GM12865 (cell line): ENCODE measurements around the gene HES4.
A peak's percentile ranks its signal among the peaks of the same experiment; 100 is the strongest.
"Not testable (repeated sequence)": the region's sequence is repeated elsewhere in the genome, so short reads cannot be mapped to it uniquely, and the experiment has no call there.

Experiments used
- DNase-seq: peaks from one replicate; pipeline ENCODE4 v3.0.0; 2010; ENCODE audit warnings: low read depth
- H3K4me3 ChIP-seq: 2 replicates; pipeline ENCODE4 v1.5.1; 2011; ENCODE audit warnings: mild to moderate bottlenecking, low read depth, low read length, control low read depth
- TF ChIP-seq, protein P1 (sequence below): IDR thresholded peaks from 2 replicates; pipeline ENCODE4 v1.5.1; 2011; ENCODE audit warnings: low read length, control low read depth, low read depth, inconsistent platforms; ENCODE audit not compliant: insufficient read depth; ENCODE audit errors: missing control alignments

Gene HES4

GRCh38 chr1:1014799-1015681 is 15.1 kb upstream of the HES4 start:
- peak overlapping the region; percentile 82 for H3K4me3 ChIP-seq
- TF ChIP-seq, protein P1, sequence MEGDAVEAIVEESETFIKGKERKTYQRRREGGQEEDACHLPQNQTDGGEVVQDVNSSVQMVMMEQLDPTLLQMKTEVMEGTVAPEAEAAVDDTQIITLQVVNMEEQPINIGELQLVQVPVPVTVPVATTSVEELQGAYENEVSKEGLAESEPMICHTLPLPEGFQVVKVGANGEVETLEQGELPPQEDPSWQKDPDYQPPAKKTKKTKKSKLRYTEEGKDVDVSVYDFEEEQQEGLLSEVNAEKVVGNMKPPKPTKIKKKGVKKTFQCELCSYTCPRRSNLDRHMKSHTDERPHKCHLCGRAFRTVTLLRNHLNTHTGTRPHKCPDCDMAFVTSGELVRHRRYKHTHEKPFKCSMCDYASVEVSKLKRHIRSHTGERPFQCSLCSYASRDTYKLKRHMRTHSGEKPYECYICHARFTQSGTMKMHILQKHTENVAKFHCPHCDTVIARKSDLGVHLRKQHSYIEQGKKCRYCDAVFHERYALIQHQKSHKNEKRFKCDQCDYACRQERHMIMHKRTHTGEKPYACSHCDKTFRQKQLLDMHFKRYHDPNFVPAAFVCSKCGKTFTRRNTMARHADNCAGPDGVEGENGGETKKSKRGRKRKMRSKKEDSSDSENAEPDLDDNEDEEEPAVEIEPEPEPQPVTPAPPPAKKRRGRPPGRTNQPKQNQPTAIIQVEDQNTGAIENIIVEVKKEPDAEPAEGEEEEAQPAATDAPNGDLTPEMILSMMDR = peak; percentile 40
- DNase-seq = peak; percentile 49

- TF ChIP-seq, protein P1 = no peak
- DNase-seq = peak; percentile 76
- H3K4me3 ChIP-seq = peak overlapping the region; percentile 82
Observed at GRCh38 chr1:1013922-1014648, 14.2 kb upstream of the HES4 start.

DNA sequence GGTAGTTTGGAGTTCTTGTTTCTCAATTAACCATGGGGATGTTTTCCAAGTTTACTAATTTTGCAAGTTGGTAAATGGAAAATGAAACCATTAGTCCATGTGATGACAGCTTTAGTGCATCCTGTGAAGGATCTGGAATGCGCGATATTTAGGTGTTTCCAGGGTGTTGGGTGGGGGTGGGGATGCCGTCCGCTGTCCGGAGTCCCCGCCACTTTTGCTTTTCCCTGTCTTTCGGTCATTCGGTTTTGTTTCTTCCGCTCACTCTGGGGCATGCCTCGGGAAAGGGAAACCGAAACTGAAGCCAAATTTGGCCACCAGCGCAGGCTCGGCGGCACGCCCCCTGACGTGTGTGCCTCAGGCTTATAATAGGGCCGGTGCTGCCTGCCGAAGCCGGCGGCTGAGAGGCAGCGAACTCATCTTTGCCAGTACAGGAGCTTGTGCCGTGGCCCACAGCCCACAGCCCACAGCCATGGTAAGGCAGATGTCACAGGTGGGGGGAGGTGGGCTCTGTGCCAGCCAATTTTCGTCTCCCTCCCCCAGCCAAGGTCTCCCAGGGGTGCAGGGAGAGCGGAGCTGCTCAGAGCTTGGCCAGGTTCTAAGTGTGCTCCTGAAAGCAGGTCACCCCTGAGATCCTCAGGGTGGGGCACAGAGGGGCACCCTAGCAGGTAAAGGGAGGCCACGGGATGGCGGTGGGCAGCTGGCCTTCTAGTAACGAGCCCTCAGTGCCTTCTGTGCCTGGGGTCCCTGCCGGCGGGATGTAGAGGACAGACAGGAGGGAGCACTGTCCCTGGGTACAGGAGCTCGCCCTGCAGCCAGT is 13.4 kb upstream of the HES4 start, which contains the start of gene ISG15:
Gene ISG15 (plus strand): TSS at position 393 of the 817 bp plus-strand sequence. CDS start 77 bp downstream, at position 470.
- TF ChIP-seq, protein P1 = no peak
- peak within 1 kb of the TSS; percentile 82 for H3K4me3 ChIP-seq
- DNase-seq = peak; percentile 93

DNA sequence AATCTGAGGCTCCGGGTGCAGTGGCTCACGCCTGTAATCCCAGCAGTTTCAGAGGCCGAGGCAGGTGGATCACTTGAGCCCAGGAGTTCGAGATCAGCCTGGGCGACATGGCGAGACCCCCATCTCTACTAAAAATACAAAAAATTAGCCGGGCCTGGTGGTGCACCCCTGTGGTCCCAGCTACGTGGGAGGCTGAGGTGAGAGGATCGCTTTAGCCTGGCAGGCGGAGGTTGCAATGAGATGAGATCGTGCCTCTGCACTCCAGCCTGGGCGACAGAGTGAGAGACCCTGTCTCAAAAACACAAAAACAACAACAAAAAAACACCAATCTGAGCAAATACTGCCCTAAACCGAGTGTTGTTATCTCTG is 12.8 kb upstream of the HES4 start:
- H3K4me3 ChIP-seq = peak overlapping the region; percentile 82
- DNase-seq = not testable (repeated sequence)

DNA sequence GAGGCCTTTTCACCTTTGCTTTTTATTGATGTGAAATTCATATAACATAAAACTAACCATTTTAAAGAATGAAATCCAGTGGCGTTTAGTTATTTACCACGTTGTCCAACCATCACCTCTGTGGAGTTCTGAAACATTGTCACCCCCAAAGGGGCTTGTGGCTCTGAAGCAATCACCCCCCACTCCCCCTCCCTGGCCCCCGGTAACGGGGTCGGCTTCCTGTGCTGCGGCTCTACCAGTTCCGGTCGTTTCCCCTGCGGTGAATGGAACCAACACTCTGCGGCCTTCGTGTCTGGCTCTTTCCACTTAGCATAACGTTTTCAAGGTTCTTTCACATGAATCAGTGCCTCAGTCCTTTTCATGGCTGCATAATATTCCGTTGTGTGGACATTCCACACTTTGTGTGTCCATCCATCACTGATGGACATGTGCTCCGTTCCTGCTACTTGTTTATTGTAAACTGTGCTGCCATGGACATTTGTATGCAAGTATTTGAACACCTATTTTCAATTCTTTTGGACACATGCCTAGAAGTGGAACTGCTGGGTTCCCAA is 11.6 kb upstream of the HES4 start:
- no peak for DNase-seq
- TF ChIP-seq, protein P1 = no peak
- no peak overlapping the region for H3K4me3 ChIP-seq

DNA sequence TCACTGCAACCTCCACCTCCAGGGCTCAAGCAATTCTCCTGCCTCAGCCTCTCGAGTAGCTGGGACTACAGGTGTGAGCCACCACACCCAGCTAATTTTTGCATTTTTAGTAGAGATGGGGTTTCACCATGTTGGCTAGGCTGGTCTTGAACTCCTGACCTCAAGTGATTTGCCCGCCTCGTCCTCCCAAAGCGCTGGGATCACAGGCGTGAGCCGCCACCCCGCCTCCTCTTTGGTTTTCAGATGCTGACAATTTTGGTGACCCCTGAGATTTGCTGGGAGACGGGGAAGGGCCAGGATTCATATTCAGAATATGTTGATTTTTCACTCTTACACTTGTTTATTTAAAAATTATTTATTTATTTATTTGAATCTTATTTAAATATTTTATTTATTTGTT is 10.2 kb upstream of the HES4 start:
- H3K4me3 ChIP-seq, DNase-seq: not testable (repeated sequence)

DNA sequence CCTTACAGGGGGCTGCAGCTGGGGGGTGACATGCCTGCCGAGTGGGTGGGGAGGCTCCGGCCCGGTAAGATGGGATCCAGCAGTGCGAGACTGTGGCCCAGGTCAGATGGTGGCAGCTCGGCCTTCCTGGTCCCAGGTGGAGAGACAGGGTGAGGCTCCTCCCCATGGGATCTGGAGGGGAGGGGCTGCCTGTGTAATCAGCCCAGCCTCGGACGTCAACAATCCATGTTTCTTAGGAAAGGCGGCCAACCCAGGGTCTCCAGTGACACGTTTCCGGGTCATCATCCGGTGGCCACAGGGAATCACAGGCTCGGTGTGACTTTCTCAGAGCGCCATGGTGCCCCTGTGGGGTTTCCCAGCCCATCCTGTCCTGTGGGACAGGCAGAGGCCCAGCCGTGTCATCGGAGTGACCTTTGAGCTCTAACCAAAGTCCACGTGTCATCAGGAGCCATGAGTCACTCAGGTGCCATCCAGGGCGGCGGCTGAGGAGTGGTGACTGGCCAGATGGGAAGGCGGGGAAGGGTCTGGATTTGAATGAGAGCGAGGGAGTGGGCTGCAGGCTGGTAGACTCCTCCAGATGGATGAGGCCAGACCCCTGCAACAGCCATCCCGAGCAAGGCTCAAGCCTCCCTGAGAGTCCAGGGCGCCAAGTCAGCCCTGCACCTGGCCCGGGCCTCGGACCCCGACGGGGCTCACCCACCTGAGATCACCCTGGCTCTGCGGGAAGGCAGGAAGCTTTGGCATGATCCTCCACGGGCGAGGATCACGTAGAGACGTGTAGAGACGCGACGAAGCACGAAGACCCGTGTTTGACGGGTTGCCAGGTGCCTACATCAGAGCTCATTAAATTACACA is 6.6 kb upstream of the HES4 start:
- no peak overlapping the region for H3K4me3 ChIP-seq
- no peak for DNase-seq
- TF ChIP-seq, protein P1 = no peak
